Esophagus mucosa (tissue), 1 donor: ENCODE data around the gene RALGPS2. TPM values are rescaled to one million over a fixed set of nuclear protein-coding genes. Genes with fewer than 3 reads are reported as not detected.

Source experiments
- ATAC-seq: fragments of 200-7000 bp; cut with Tn5 transposase; one replicate; pipeline ENCODE4 v1.9.1; 2020
- total RNA-seq: library from RNA; stranded (reverse); gene quantifications from one replicate; pipeline ENCODE4 v1.2.4, GENCODE V29; 2023
- donor health status: DM: yes; HTN: yes; CAD: no.

Gene RALGPS2
- total RNA-seq, 1 donor from 2014 or later: 30.4 TPM

DNA sequence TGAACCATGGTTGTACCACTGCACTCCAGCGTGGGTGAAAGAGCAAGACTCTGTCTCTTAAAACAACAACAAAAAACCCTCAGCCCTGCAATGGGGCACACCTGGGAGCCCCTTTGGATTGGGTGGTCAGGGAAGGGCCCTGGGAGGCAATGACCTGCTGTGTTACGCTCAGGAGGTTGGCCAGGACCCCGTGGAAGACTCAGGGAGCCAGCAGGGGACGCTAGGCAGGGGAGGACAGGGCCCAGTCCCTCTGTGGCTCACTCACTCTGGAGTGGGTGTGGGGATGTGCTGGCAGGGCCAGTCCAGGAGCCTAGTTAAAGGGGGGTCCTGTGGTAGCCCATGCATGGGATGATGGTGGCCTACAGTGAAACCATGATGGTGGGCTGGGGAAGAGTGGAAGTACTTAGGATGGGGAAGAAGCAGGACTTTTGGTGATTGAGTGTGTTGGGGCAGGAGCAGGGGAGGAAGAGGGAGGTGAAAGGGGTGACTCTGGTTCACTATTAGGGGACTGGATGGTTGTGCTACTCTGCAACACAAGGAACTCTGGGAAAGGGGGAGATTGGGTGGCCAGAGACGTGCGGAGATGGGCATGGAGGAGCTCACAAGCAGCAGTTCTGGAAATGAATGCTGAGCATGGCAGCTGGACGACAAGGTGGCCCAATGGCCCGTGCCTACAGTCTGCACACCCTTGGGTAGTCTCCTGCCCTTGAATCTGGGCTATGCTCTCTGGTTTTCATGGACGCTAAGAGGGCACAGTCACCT is 244.4 kb downstream of the RALGPS2 start:
- ATAC-seq: no peak

DNA sequence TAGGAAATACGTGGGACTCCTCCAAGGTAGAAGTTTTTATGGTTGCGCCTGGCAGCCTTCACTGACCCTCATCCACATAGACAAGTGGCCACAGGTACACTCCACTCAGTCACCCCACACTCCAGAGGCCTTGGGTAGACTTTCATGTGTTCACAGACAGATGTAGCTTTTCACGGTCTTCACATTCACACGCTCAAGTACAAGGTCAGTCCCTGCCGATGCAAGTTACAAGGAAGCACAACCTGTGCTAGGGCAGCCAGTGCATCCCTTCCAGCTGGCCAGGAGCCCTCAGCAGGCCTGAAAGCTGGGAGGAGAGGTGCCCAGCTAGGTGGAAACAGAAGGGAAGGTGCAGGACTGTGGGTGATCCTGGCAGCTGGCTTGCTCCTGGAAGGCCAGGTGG is 245.1 kb downstream of the RALGPS2 start:
- no peak for ATAC-seq

Other genes with a start within 250 kb of the RALGPS2 start
- not detected for gene CLEC20A, start 228.3 kb upstream of the RALGPS2 start, total RNA-seq
- 0.12 TPM for gene TEX35, start 212.1 kb upstream of the RALGPS2 start, total RNA-seq
- 4.1 TPM for gene ANGPTL1, start 145.8 kb downstream of the RALGPS2 start, total RNA-seq